Measurements from ENCODE around the gene HAVCR1. TPM values are rescaled to one million over a fixed set of nuclear protein-coding genes. Genes with fewer than 3 reads are reported as not detected.

Gene HAVCR1
- 27.8 to 40.3 TPM (median 32.1 TPM) in 5 replicates for total RNA-seq (2022; extraction: Qiagen RNA extraction; ENCODE audit: low read depth)

DNA sequence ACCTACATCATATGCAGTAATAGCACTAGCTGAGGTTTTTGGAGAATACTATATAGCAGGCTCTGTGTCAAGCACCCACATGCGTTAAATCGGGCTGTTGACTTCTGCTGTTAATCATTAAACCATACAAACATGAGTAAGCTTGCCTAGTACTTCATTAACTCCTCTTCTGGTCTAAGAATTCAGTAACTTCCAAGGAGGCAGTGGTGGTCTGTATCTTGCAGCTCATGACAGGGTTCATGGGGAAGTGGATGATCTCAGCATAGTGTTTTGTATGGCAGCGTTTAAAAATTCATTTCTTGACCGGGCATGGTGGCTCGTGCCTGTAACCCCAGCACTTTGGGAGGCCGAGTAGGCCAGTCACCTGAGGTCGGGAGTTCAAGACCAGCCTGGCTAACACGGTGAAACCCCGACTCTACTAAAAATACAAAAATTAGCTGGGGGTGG, at the start of gene HAVCR1:
TSS of gene HAVCR1 (minus strand) at position 24 of the 447 bp plus-strand sequence. CDS start 1,173 bp downstream, outside the sequence.

Other genes with a start within 250 kb of the HAVCR1 start
- gene PPP1R2B, start 208.8 kb downstream of the HAVCR1 start, total RNA-seq (2022; extraction: Qiagen RNA extraction; ENCODE audit: low read depth), result 0.12 to 0.18 TPM (median 0.13 TPM) in 5 replicates
- 0.85 to 1.7 TPM (median 1.4 TPM) in 5 replicates for gene TIMD4, start 95.9 kb downstream of the HAVCR1 start, total RNA-seq (2022; extraction: Qiagen RNA extraction; ENCODE audit: low read depth)
- gene HAVCR2, start 49.9 kb upstream of the HAVCR1 start, total RNA-seq (2022; extraction: Qiagen RNA extraction; ENCODE audit: low read depth), result 0.20 to 0.70 TPM (median 0.41 TPM) in 5 replicates
- gene MED7, start 83.7 kb upstream of the HAVCR1 start, total RNA-seq (2022; extraction: Qiagen RNA extraction; ENCODE audit: low read depth), result 14.9 to 27.2 TPM (median 15.7 TPM) in 5 replicates
- gene GARIN3, start 107.1 kb upstream of the HAVCR1 start, total RNA-seq (2022; extraction: Qiagen RNA extraction; ENCODE audit: low read depth), result not detected in 5 replicates
- gene ITK, start 121.7 kb upstream of the HAVCR1 start, total RNA-seq (2022; extraction: Qiagen RNA extraction; ENCODE audit: low read depth), result 0.17 to 0.29 TPM (median 0.26 TPM) in 3 of 5 replicates, not detected in the others
- gene CYFIP2, start 207.0 kb upstream of the HAVCR1 start, total RNA-seq (2022; extraction: Qiagen RNA extraction; ENCODE audit: low read depth), result 13.9 to 24.4 TPM (median 21.5 TPM) in 5 replicates